ENCODE measurements around the gene ARHGAP23.
A peak's percentile ranks its signal among the peaks of the same experiment; 100 is the strongest.

Gene ARHGAP23

DNA sequence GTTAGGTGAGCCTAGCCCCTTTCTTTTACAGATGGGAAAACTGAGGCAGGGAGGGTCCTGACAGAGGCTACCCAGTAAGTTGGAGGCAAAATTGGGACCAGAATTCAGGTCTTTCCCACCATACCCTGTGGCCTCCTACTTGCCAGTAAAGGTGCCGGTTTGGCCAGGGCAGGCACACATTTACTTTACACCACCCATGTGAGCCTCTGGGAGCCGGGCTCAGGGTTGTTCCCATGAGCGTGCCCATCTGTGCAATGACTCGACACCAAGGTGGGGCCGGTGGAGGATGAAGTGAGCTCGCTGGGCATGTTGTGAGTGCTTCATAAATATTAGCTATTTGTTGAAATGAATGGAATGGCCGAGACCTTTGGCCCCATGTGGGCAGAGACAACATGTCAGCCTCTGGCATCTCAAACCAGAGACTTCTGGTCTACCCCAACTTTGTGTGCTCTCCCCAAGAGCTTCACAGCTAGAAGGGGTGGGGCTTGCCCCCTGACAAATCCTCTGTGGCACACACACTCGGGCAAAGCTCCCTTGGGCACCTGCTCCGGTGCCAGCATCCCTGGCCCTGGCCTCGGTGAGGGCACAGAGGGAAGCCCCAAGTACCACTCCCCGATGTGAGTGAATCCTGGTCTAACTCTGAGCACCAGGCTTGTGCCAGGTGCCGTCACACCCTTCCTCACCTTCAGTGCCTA is 117.4 kb downstream of the ARHGAP23 start:
- no peak for DNase-seq (ENCODE audit: low spot score in 2 of 2)
- no peaks in the 10 kb centered on the region for H3K36me3 ChIP-seq (replicated peaks)
- no peaks in the 10 kb centered on the region for H3K9me3 ChIP-seq
- H3K4me1 ChIP-seq, result no peaks in the 10 kb centered on the region
- H3K4me3 ChIP-seq, result no peak overlapping the region
- in situ Hi-C loops (cut with MboI; ENCODE audit: low sequenced_read_pairs), result no loop called here
- no peaks in the 10 kb centered on the region for H3K27me3 ChIP-seq (ENCODE audit: low read depth)

DNA sequence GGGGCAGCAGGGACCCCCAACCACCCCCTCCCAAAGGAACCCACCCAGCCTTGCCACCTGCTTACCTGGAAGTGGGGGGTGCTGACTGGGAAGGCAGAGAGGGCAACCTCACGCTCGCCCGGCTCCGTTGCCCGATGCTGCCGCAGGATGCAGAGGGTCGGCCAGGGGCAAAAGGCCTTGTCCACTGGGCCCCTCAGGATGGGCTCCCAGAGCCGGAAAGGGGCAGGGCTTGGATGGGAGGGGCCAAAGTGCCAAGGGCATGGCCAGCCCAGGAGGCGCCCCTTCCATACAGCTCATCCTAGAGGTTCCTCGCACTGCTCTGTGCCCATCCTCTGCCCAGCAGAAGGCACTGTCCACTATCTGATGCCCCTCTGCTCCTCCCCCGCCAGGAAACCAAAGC is 118.1 kb downstream of the ARHGAP23 start:
- Histone ChIP-seq H3K36me3 (replicated peaks) (no peaks in the 10 kb centered on the region), H3K27me3 (ENCODE audit: low read depth) (no peaks in the 10 kb centered on the region), H3K4me3 (no peak overlapping the region), H3K9me3 (no peaks in the 10 kb centered on the region), H3K4me1 (no peaks in the 10 kb centered on the region)
- in situ Hi-C loops (cut with MboI; ENCODE audit: low sequenced_read_pairs), result no loop called here
- DNase-seq (ENCODE audit: low spot score in 2 of 2), result no peak

DNA sequence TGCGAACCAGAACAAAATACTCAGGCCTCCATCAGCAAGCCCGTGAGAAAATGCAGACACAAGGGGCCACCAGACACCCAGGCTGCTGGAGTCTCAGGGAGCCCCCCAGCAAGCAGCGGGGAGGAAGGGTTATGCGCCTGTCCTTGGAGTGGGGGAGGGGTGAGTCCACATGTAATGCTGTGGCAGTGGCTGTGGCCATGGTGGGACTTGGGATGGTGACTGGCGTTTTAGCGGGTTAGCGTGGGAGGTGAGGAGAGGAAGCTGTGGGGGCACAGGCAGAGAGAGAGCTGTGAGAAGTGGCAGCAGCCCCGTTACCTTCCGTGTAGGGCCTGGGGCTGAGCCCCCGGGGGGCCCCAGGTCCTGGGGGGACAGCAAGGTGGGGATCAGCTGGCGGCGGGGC is 119.2 kb downstream of the ARHGAP23 start:
- H3K36me3 ChIP-seq (replicated peaks), result no peaks in the 10 kb centered on the region
- H3K4me3 ChIP-seq, result no peak overlapping the region
- no peaks in the 10 kb centered on the region for H3K27me3 ChIP-seq (ENCODE audit: low read depth)
- DNase-seq (ENCODE audit: low spot score in 2 of 2), result no peak
- H3K9me3 ChIP-seq, result no peaks in the 10 kb centered on the region
- no peaks in the 10 kb centered on the region for H3K4me1 ChIP-seq
- in situ Hi-C loops (cut with MboI; ENCODE audit: low sequenced_read_pairs), result no loop called here

DNA sequence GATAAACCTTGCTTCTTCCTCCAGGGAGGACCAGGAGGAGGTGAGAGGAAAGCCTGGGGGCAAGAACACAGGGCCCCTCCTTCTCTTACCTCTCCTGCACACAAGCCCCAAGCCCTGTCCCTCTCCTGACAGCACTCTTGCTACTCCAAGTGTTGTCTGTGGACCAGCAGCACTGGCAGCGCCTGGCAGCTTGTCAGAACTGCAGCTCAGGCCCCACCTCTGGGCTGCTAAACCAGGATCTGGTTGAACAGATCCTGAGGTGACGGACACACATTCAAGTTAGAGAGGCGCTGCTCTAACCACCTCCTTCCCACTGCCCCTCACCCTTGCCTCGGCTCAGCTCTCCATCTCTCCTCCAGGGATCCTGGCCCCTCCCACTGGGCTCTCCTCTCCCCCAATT is 121.0 kb downstream of the ARHGAP23 start:
- H3K4me3 ChIP-seq, result no peak overlapping the region
- H3K36me3 ChIP-seq (replicated peaks), result no peaks in the 10 kb centered on the region
- H3K4me1 ChIP-seq, result no peaks in the 10 kb centered on the region
- in situ Hi-C loops (cut with MboI; ENCODE audit: low sequenced_read_pairs), result no loop called here
- no peaks in the 10 kb centered on the region for H3K27me3 ChIP-seq (ENCODE audit: low read depth)
- DNase-seq (ENCODE audit: low spot score in 2 of 2), result no peak
- H3K9me3 ChIP-seq, result no peaks in the 10 kb centered on the region

DNA sequence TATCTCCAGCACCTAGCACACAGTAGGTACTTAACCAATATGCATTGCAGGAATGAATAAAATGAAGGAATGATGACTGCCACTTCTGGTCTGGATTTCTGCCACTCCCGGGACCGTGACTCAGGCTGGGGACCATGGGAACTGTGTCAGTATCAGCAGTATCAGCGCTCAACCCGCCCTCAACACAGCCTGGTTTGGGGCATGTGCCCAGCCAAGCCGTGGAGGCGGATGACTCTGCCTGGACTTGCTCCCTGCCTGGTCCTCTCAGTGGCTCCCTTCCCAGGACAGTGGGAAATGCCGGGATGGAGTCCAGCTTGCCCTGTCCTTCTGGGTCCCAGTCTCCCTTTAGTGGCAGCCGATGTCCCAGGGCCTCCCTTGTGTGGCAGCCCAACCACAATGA is 122.4 kb downstream of the ARHGAP23 start:
- in situ Hi-C loops (cut with MboI; ENCODE audit: low sequenced_read_pairs), result loop anchor here (5.0 to 10.0 kb wide), 2 partner anchors 64 to 117 kb away; no protein-coding TSS in a partner anchor
- Histone ChIP-seq H3K27me3 (ENCODE audit: low read depth) (no peaks in the 10 kb centered on the region), H3K9me3 (no peaks in the 10 kb centered on the region), H3K36me3 (replicated peaks) (no peaks in the 10 kb centered on the region), H3K4me3 (no peak overlapping the region), H3K4me1 (no peaks in the 10 kb centered on the region)
- no peak for DNase-seq (ENCODE audit: low spot score in 2 of 2)

DNA sequence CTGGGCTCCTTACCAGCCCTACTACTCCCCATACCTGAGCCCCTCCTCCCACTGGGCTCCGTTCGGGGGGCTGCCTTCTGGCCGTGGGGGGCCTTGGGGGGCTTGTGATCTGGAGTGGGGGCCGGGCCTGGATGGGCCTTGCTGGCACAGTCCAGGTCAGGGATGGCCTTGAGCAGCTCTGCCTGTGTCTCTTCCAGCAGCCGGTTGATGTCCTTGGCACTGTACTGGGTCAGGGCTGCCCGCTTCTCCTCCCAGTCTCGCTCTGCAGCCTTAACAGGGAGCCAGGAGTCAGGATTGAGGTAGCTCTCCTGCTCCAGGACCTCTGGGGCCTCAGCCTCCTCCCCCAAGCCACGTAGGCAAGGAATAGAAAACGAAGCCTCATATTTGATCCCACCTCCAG is 122.9 kb downstream of the ARHGAP23 start:
- in situ Hi-C loops (cut with MboI; ENCODE audit: low sequenced_read_pairs), result loop anchor here (5.0 to 10.0 kb wide), 2 partner anchors 64 to 116 kb away; no protein-coding TSS in a partner anchor

DNA sequence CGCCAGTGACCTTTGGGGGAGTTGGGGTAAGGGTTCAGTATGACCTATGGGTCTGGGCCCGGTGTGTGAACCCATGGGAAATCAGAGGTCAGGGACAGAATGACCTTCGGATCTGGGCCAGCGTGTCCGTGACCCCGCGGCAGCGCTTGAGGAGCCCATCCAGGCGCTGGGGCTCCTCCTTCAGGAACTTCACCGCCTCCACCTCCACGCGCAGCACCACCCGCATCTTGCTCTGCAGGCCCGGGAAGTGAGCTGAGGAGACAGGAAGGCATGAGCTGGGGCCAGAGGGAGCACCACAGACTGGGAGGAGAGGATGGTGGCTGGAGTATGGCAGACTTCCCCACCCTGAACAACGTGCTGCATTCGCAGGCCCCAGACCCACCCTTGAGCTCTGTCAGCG is 124.1 kb downstream of the ARHGAP23 start:
- in situ Hi-C loops (cut with MboI; ENCODE audit: low sequenced_read_pairs), result loop anchor here (5.0 to 10.0 kb wide), 2 partner anchors 62 to 115 kb away; no protein-coding TSS in a partner anchor
- H3K4me3 ChIP-seq, result no peak overlapping the region
- no peak for DNase-seq (ENCODE audit: low spot score in 2 of 2)
- no peaks in the 10 kb centered on the region for H3K9me3 ChIP-seq
- no peaks in the 10 kb centered on the region for H3K4me1 ChIP-seq
- no peaks in the 10 kb centered on the region for H3K27me3 ChIP-seq (ENCODE audit: low read depth)
- H3K36me3 ChIP-seq (replicated peaks), result no peaks in the 10 kb centered on the region

More for the DNA sequence above, 122.9 kb downstream of the ARHGAP23 start:
- Histone ChIP-seq H3K27me3 (ENCODE audit: low read depth) (no peaks in the 10 kb centered on the region), H3K36me3 (replicated peaks) (no peaks in the 10 kb centered on the region), H3K9me3 (no peaks in the 10 kb centered on the region), H3K4me1 (no peaks in the 10 kb centered on the region), H3K4me3 (no peak overlapping the region)
- no peak for DNase-seq (ENCODE audit: low spot score in 2 of 2)

DNA sequence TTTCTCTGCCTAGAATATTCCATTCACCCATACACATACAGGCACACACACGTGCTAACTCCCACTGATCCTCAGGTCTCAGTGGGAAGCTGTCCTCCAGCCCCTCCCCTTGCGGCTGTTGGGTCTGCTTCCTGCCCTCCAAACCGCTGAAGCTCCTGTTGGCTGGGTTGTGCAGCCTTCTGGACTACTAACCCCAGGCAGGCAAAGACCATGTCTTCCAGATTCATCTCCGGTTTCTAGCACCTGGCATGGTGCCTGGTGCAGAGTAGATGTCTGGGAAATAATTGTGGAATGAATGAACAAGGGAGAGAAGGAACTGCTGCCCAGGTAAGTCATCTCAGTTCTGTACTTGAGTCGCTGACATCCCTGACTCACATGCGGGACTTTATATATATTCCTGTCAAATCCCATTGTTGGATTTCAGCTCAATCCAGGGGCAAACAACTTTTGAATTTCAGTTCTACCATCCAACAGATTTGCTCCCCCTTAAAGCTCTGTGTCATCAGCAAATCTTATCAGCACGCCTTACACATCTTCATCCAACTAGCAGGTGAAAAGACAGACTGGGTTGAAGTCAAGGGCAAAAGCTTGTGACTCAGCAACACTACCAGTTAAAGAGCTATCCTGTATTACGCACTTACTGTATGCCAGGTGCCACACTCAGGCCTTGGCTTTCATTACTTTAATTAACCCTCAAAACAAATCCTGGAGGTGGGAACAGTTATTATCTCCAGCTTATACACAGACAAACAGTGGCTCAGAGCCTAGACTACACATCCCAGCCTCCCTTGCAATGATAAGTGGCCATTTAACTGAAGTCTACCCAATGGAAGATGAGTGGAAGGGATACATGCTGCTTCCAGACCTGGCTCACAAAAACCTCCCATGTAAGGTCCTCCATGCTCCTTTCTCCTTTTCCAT is 126.4 kb downstream of the ARHGAP23 start:
- H3K27me3 ChIP-seq (ENCODE audit: low read depth), result no peaks in the 10 kb centered on the region
- H3K9me3 ChIP-seq, result no peaks in the 10 kb centered on the region
- no peak for DNase-seq (ENCODE audit: low spot score in 2 of 2)
- H3K4me3 ChIP-seq, result no peak overlapping the region
- no peaks in the 10 kb centered on the region for H3K36me3 ChIP-seq (replicated peaks)
- in situ Hi-C loops (cut with MboI; ENCODE audit: low sequenced_read_pairs), result loop anchor here (5.0 to 10.0 kb wide), 2 partner anchors 60 to 113 kb away; no protein-coding TSS in a partner anchor
- H3K4me1 ChIP-seq, result peaks cover 16% of the 10 kb centered on the region

DNA sequence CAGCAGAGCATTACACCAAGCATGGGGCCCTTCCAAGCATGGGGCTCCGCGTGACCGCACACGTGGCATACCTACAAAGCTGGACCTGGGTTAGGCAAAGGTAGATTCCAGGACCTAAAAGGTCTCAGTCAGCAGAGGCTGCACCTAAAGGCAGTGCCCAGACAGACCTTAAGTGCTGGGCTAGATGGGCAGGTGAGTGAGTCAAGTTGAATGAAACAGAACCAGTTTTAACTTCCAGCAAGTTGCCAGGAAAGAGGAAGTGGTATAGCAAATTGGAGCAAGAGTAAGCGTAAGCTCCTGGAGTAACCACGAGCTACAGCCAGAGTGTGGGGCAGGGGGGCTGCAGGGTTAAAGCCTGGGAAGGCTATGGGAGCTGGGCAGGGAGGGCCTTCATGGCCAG is 128.0 kb downstream of the ARHGAP23 start:
- in situ Hi-C loops (cut with MboI; ENCODE audit: low sequenced_read_pairs), result loop anchor here (10.0 kb wide), 1 partner anchor 59 kb away; no protein-coding TSS in a partner anchor
- no peak overlapping the region for H3K4me3 ChIP-seq
- no peaks in the 10 kb centered on the region for H3K9me3 ChIP-seq
- H3K36me3 ChIP-seq (replicated peaks), result no peaks in the 10 kb centered on the region
- H3K4me1 ChIP-seq, result peaks cover 19% of the 10 kb centered on the region
- DNase-seq (ENCODE audit: low spot score in 2 of 2), result no peak
- no peaks in the 10 kb centered on the region; the same call in 1 of the 2 replicates for H3K27me3 ChIP-seq (ENCODE audit: low read depth)

DNA sequence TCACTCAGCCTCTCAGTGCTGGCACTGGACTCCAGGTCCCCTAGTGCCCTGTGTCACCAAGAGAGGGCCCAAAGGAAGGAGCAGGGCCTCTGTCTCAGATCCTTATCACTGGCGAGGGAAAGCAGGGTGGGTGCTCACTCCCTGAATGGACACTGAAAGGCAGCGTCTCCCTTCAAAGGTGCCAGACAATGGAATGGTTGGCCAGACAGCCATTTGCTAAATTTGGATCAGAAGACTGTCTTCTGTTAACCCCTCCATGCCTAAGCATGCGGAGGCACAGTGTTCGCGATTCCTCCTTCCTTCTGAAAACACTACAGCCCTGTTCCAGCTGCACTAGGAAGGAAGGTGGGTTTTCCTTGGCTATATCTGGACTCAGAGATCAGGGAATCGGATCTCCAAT is 129.1 kb downstream of the ARHGAP23 start:
- H3K4me3 ChIP-seq, result no peak overlapping the region; the same call in 1 of the 2 replicates
- H3K4me1 ChIP-seq, result peaks cover 19% of the 10 kb centered on the region
- no peaks in the 10 kb centered on the region for H3K36me3 ChIP-seq (replicated peaks)
- H3K27me3 ChIP-seq (ENCODE audit: low read depth), result peaks cover 8% of the 10 kb centered on the region
- in situ Hi-C loops (cut with MboI; ENCODE audit: low sequenced_read_pairs), result loop anchor here (10.0 kb wide), 1 partner anchor 57 kb away; no protein-coding TSS in a partner anchor
- H3K9me3 ChIP-seq, result no peaks in the 10 kb centered on the region
- DNase-seq (ENCODE audit: low spot score in 2 of 2), result no peak

DNA sequence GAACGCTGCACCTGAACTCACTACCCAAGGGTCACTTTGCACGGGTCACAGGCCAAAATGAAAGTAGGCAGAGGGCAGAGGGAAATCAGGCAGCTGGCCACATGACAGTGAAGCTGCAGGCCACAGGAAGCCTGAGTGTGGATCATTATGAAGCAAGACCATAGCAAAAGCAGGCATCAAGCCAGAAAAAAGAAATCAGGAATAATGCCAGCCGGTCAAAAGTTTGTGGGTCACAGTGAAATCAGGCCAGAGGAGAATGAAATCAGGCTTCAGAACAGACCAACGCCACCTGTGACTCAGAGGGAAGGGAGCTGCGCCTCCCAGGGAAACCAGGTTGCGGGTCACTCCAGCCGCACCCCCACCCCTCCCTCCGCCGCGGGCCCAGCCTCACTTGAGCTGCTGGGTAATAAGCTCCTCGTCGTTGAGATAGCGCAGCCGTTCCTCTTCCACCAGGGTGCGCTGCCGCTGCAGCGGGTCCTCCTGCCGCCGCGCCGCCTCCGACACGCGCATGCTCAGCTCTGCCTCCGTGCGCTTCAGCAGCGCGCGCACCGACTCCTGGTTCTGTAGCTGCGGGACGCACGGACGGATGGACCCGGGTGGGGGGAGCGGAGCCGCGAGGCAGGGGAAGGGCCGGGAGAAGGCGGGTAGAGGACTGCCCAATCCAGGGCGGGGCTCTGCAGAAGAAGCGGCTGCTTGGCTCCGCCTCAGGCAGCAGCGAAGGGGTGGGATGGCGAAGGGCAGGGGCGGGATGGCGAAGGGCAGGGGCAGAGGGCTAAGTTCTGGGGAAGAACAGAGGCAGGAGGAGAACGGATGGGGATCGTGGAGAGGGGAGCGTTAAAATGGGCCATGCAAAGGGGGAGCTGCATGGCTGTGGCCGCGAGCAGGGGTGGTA is 129.8 kb downstream of the ARHGAP23 start:
- H3K4me3 ChIP-seq, result peak overlapping the region; percentile 27
- peaks cover 13% of the 10 kb centered on the region for H3K27me3 ChIP-seq (ENCODE audit: low read depth)
- no peaks in the 10 kb centered on the region for H3K9me3 ChIP-seq
- H3K4me1 ChIP-seq, result peaks cover 19% of the 10 kb centered on the region
- in situ Hi-C loops (cut with MboI; ENCODE audit: low sequenced_read_pairs), result loop anchor here (10.0 kb wide), 1 partner anchor 57 kb away; no protein-coding TSS in a partner anchor
- DNase-seq (ENCODE audit: low spot score in 2 of 2), result peak; percentile 92 to 96
- no peaks in the 10 kb centered on the region for H3K36me3 ChIP-seq (replicated peaks)

DNA sequence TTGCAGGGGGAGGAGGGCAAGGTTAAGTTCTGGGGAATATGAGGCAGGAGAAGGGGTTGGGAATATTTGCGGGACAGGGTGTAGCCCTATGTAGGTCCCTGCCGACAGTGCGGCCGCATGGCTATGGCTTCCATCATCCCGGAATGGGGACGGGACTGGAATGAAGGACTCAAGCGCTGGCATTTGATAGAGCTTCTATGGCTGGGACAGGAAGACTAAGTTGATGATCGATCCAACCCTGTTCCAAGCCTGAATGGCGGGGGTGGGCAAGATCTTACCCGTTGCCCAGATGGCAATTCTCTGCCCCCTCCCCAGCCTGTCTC is 130.4 kb downstream of the ARHGAP23 start:
- H3K4me3 ChIP-seq, result peak overlapping the region; percentile 27
- H3K36me3 ChIP-seq (replicated peaks), result no peaks in the 10 kb centered on the region
- DNase-seq (ENCODE audit: low spot score in 2 of 2), result no peak
- in situ Hi-C loops (cut with MboI; ENCODE audit: low sequenced_read_pairs), result loop anchor here (10.0 kb wide), 1 partner anchor 56 kb away; no protein-coding TSS in a partner anchor
- no peaks in the 10 kb centered on the region for H3K9me3 ChIP-seq
- peaks cover 19% of the 10 kb centered on the region for H3K4me1 ChIP-seq
- H3K27me3 ChIP-seq (ENCODE audit: low read depth), result peaks cover 19% of the 10 kb centered on the region
